Measurements from ENCODE around the gene STAMBP.
"Not testable (repeated sequence)": the region's sequence is repeated elsewhere in the genome, so short reads cannot be mapped to it uniquely, and the experiment has no call there.

Gene STAMBP

DNA sequence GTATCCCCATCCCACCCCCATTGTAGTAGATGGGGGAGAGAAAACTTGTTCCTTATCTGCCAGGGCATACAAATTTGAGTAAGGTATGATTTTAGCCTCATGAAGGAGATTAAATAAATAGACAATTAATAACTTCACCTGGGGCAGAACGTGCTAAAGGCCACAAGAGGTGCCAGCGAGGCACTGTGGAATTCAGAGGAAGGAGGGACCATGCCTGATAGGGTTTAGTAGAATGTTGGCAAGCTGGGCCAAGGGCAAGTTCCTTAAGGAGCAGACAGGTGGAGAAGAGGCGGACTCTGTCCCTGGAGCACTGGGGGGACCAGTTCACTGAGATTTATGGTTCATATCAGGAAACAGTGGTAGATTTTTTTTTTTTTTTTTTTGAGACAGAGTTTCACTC, 22.5 kb downstream of the STAMBP start:
- Mint-ChIP-seq H3K27me3 (no peaks in the 10 kb centered on the region), H3K4me3 (no peak overlapping the region), H3K9me3 (no peaks in the 10 kb centered on the region), H3K27ac (no peak overlapping the region), H3K4me1 (ENCODE audit: low read depth) (peaks cover 13% of the 10 kb centered on the region), H3K36me3 (ENCODE audit: low read depth) (peaks cover 45% of the 10 kb centered on the region)

DNA sequence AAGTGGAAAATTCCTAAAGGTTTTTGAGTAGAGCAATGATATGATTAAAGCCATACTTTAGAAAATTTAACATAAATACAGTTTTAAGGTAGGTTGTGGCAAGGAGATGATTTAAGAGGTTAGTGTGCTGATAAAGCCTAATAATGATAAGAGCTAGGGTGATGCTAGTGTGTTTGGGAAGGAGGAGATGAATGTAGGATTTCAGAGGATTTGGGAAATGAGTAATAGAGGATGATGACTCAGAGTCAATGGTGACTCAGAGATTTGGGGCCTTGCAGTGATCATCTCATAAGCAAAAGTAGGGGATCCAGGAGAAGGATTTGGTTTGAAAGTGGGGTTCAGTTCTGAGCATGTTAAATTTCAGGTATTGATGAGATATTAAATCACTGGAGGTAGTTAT, 23.3 kb downstream of the STAMBP start:
- H3K4me3 Mint-ChIP-seq = no peak overlapping the region
- H3K27ac Mint-ChIP-seq = no peak overlapping the region
- no peaks in the 10 kb centered on the region for H3K27me3 Mint-ChIP-seq
- H3K36me3 Mint-ChIP-seq (ENCODE audit: low read depth) = peaks cover 38% of the 10 kb centered on the region
- H3K4me1 Mint-ChIP-seq (ENCODE audit: low read depth) = peaks cover 21% of the 10 kb centered on the region
- H3K9me3 Mint-ChIP-seq = no peaks in the 10 kb centered on the region

DNA sequence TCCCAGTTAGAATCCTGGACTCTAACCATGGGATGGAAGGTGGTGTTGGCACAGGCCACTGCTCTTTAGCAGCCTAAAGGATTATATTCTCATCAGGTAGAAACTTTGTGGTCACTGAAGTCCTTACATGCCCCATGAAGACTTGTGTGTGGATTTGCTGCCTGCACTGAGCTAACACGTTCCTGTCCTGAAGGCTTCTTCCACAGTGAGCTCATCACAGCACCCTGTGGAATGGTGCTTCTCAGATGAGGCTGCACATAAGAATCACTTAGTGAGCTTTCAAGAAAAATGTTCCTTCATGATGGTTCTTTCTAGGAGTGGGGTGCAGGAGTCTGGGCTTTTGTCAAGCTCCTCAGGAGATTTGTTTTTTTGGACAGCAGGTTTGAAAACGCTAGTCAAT, 26.8 kb downstream of the STAMBP start:
- H3K27ac Mint-ChIP-seq = peak overlapping the region; percentile 39
- H3K36me3 Mint-ChIP-seq (ENCODE audit: low read depth) = peaks cover 27% of the 10 kb centered on the region
- H3K4me1 Mint-ChIP-seq (ENCODE audit: low read depth) = peaks cover 45% of the 10 kb centered on the region
- no peaks in the 10 kb centered on the region for H3K27me3 Mint-ChIP-seq
- H3K4me3 Mint-ChIP-seq = no peak overlapping the region
- no peaks in the 10 kb centered on the region for H3K9me3 Mint-ChIP-seq

DNA sequence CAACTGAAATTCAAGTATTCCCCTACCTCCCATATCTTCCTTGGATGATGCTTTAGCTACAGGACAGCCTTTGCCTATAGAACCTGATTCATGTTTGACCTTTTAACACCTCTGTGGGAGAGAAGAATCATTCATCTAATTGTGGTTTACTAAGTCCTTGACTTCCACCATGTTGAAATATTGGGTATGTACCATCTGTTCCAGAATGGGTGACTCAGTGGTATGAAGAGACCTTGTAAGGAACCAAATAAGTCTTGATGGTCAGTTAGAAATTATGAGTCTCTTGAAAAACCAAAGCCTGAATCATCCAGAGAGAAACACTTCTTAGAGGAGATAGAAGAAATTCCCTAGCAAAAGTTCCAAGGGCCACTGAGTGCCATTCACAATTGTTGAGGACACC, 27.5 kb downstream of the STAMBP start:
- Mint-ChIP-seq H3K27me3 (no peaks in the 10 kb centered on the region), H3K9me3 (no peaks in the 10 kb centered on the region), H3K36me3 (ENCODE audit: low read depth) (peaks cover 28% of the 10 kb centered on the region), H3K4me3 (no peak overlapping the region), H3K4me1 (ENCODE audit: low read depth) (peaks cover 46% of the 10 kb centered on the region), H3K27ac (peak overlapping the region; percentile 46)

DNA sequence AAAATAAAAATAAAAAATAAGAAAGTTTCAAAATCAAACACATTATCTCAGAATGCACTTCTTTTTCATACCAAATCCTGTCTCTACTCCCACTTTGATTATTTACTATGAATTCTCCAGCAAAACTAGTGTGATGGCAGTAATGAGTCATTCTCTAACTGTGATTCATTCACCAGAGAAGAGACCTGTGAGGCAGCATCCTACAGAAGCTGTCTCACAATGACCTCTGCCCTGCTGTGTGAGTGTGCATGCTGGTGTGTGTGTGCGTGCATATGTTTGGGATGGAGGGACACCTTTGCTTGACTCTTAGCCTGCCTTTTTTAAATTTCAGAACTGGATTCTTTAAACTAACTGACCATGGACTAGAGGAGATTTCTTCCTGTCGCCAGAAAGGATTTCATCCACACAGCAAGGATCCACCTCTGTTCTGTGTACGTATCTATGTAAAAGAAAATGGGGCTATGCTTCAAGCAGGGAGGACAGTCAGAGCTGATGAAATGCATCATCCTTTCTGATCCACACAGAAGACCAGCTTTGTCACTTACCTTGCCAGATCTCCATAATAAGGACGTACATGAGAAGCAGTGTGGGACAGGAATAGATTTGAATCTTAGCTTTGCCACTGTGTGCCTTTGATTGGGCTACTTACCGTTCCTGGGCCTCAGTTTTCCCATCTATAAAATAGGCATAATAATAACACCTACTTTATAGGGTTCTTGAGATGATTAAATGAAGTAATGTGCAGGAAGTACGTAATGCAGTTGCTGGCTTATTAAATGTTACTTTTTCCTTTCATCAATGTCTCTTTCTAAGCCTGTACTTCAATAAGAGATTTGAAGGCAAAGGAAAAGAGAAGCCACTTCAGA, 31.2 kb downstream of the STAMBP start:
- peak overlapping the region; percentile 79 for H3K27ac Mint-ChIP-seq
- H3K4me3 Mint-ChIP-seq = peak overlapping the region; percentile 40
- no peaks in the 10 kb centered on the region for H3K27me3 Mint-ChIP-seq
- H3K36me3 Mint-ChIP-seq (ENCODE audit: low read depth) = peaks cover 56% of the 10 kb centered on the region
- H3K9me3 Mint-ChIP-seq = no peaks in the 10 kb centered on the region
- peaks cover 43% of the 10 kb centered on the region for H3K4me1 Mint-ChIP-seq (ENCODE audit: low read depth)

DNA sequence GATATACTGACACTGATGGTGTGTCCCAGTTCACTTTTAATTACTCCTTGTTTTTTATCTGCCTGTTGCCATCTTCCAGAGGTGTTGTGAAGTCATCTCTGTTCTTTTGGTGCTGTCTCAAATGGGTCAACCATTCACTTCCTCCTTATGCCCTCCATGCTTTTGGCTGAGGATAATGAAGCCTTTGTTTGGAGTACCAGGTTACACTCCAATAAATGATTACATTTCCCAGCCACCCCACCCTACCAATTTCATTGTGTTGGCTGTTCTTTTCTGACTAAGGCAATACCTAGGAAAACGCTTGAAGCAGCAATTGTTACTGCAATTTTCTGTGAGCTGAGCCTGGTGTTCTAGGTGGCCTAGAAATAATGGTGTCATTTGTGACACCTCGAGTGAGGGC, 34.2 kb downstream of the STAMBP start:
- Mint-ChIP-seq H3K4me3 (no peak overlapping the region), H3K9me3 (no peaks in the 10 kb centered on the region), H3K4me1 (ENCODE audit: low read depth) (peaks cover 23% of the 10 kb centered on the region), H3K36me3 (ENCODE audit: low read depth) (peaks cover 75% of the 10 kb centered on the region), H3K27ac (no peak overlapping the region), H3K27me3 (no peaks in the 10 kb centered on the region)

DNA sequence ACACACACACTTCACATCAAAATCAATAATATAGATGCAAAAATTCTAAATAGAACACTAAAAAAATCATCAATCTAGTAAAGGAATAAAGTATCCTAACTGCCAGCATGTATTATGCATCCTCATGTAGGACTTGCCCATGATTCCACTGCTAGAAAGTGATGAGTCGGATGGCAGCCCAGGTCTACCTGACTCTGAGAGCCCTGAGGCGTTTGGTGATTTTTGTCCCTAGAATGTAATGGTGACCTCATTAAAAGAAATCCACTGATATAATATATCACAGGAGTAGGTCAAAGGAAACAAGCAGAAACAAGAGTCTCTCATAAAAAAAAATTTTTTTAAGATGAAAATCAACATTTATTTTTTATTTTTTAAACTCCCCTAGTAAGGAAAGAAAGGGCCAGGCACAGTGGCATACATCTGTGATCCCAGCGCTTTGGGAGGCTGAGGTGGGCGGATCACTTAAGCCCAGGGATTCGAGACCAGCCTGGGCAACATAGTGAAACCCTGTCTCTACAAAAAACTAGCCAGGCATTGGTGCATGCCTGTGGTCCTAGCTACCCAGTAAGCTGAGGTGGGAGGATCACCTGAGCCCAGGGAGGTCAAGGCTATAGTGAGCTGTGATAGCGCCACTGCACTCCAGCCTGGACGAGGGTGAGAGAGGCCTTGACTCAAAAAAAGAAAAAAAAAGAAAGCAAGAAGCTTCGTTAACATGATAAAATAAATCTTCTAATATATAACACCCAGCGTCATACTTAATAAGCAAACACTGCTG, 39.6 kb downstream of the STAMBP start:
- Mint-ChIP-seq H3K27me3 (no peaks in the 10 kb centered on the region), H3K4me3 (no peak overlapping the region), H3K4me1 (ENCODE audit: low read depth) (no peaks in the 10 kb centered on the region), H3K36me3 (ENCODE audit: low read depth) (peaks cover 39% of the 10 kb centered on the region), H3K9me3 (no peaks in the 10 kb centered on the region), H3K27ac (no peak overlapping the region)

DNA sequence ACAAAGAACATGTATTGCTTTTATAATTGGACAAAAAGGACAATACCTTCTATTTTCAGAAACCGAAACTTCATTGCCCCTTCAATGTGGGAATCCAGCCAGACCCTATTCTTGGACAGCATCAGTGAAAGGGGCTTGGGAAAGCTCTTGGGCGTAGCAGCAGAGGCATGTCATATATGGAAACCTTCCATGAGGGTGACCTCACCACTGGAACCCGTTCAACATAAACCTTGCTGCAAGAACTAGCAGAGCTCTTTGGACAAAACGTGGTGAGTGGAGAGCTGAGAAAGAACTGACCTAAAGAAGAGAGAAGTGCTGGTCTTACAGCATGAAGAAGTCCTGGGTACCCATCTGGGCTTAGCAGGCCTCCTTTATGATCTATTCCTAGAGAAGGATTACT, 41.3 kb downstream of the STAMBP start:
- Mint-ChIP-seq H3K27ac (no peak overlapping the region), H3K9me3 (no peaks in the 10 kb centered on the region), H3K27me3 (no peaks in the 10 kb centered on the region), H3K36me3 (ENCODE audit: low read depth) (peaks cover 24% of the 10 kb centered on the region), H3K4me3 (no peak overlapping the region), H3K4me1 (ENCODE audit: low read depth) (no peaks in the 10 kb centered on the region)

DNA sequence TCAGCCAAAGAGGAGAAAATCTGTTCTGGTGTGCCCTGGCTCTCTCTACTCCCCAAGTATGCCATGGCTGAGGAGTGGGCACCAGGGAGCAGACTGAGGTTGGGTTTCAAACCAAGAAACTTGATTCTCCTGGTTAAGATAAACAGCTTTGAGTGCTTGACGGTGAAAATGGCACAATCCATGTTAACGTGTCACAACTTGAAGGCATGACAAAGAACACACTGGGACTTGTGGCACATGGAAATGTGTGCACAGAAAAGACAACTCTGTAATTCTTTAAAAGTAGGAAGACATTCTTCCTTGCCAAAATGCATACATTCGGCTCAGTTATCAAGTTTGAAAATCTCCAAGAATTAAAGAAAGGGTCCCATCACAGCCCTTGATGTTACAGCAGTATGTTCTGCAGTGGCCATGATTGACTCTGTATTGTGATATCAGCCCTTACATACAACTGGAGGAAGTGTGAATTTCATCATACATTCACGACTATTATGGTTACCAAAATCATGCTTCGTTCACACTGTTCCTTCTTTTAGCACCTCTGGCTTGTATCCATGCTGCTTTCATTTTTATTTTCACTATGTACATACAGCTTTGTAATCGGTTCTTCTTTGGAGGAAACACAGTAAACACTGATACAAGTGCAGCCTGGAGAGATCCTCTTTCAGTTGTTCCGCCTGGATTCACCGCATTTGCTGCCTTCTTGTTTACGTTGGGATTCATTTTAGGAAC, 48.5 kb downstream of the STAMBP start:
- Mint-ChIP-seq H3K9me3 (no peaks in the 10 kb centered on the region), H3K27me3 (no peaks in the 10 kb centered on the region), H3K27ac (no peak overlapping the region), H3K4me1 (ENCODE audit: low read depth) (no peaks in the 10 kb centered on the region), H3K4me3 (no peak overlapping the region), H3K36me3 (ENCODE audit: low read depth) (peaks cover 5% of the 10 kb centered on the region)

DNA sequence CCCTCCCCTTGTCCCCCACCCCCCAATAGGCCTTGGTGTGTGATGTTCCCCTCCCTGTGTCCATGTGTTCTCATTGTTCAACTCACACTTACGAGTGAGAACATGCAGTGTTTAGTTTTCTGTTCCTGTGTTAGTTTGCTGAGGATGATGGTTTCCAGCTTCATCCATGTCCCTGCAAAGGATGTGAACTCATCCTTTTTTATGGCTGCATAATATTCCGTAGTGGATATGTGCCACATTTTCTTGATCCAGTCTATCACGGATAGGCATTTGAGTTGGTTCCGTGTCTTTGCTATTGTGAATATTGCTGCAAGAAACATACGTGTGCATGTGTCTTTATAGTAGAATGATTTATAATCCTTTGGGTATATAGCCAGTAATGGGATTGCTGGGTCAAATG, 49.2 kb downstream of the STAMBP start:
- H3K4me3 Mint-ChIP-seq; H3K36me3 Mint-ChIP-seq (ENCODE audit: low read depth); H3K4me1 Mint-ChIP-seq (ENCODE audit: low read depth); H3K27me3 Mint-ChIP-seq; H3K27ac Mint-ChIP-seq; H3K9me3 Mint-ChIP-seq: not testable (repeated sequence)

DNA sequence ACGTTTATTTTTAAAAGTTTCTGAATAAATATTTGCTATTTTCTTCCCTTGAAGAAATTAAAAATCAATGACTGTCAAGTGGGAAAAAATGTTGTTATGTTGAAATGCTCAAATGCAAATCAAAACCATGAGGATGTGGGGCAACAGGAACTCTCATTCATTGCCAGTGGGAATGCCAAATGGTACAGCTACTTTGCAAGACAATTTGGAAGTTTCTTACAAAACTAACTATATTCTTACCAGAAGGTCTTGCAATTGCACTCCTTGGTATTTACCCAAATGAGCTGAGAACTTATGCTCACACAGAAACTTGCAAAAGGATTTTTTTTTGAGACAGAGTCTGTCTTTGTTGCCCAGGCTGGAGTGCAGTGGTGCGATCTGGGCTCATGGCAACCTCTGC, 56.6 kb downstream of the STAMBP start:
- peaks cover 30% of the 10 kb centered on the region for H3K4me1 Mint-ChIP-seq (ENCODE audit: low read depth)
- H3K9me3 Mint-ChIP-seq = peaks cover 4% of the 10 kb centered on the region
- H3K27ac Mint-ChIP-seq = no peak overlapping the region
- peaks cover 4% of the 10 kb centered on the region for H3K27me3 Mint-ChIP-seq
- no peak overlapping the region for H3K4me3 Mint-ChIP-seq
- H3K36me3 Mint-ChIP-seq (ENCODE audit: low read depth) = no peaks in the 10 kb centered on the region

DNA sequence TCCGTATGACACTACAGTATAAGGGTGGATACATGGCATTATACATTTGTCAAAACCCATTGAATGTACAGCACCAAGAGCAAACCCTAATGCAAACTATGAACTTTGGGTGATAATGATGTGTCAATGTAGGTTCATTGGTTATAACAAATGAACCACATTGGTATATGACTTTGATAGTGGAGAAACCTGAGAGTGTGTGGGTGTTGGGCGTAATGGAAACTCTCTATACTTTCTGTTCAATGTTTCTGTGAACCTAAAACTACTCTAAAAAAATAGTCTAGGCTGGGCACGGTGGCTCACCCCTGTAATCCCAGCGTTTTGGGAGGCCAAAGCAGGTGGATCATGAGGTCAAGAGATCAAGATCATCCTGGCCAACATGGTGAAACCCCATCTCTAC, 57.6 kb downstream of the STAMBP start:
- H3K4me3 Mint-ChIP-seq = peak overlapping the region; percentile 56
- H3K36me3 Mint-ChIP-seq (ENCODE audit: low read depth) = no peaks in the 10 kb centered on the region
- peak overlapping the region; percentile 90 for H3K27ac Mint-ChIP-seq
- H3K9me3 Mint-ChIP-seq = peaks cover 4% of the 10 kb centered on the region
- peaks cover 30% of the 10 kb centered on the region for H3K4me1 Mint-ChIP-seq (ENCODE audit: low read depth)
- H3K27me3 Mint-ChIP-seq = peaks cover 4% of the 10 kb centered on the region

DNA sequence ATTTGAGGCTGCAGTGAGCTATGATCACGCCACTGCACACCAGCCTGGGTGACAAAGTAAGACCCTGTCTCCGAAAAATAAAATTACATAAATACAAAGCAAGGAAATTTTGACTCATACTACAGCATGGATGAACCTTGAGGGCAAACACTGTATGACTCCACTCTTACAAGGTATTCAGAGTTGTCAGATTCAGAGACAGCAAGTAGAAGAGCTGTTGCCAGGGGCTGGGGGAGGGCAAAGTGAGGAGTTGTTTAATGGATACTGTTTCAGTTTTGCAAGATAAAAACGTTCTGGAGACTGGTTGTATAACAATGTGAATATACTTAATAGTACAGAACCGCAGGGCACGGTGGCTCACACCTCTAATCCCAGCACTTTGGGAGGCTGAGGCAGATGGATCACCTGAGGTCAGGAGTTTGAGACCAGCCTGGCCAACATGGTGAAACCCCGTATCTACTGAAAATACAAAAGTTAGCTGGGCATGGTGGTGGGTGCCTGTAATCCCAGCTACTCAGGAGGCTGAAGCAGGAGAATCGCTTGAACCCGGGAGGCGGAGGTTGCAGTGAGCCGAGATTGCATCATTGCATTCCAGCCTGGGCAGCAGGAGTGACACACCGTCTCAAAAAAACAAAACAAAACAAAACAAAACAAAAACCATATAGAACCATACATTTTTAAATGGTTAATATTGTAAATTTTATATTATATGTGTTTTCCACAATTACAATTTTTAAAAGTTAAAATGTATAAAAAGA, 59.0 kb downstream of the STAMBP start:
- H3K9me3 Mint-ChIP-seq; H3K27me3 Mint-ChIP-seq; H3K36me3 Mint-ChIP-seq (ENCODE audit: low read depth); H3K4me3 Mint-ChIP-seq: not testable (repeated sequence)
- H3K4me1 Mint-ChIP-seq (ENCODE audit: low read depth) = peaks cover 30% of the 10 kb centered on the region
- H3K27ac Mint-ChIP-seq = peak overlapping the region; percentile 16

DNA sequence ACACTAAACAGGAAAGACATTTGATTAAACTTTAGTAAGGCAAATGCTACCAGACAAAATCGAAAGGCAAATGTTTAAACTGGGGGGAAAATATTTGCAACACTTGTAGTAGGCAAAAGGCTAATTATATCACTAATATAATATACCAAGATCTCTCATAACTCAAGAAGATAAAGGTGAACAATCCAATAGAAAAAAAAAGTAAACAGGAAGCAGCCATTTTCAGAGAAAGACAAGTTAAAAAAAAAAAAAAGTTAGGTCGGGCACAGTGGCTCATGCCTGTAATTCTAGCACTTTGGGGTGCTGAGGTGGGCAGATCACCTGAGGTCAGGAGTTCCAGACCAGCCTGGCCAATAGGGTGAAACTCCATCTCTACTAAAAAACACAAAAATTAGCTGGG, 59.6 kb downstream of the STAMBP start:
- peaks cover 4% of the 10 kb centered on the region for H3K9me3 Mint-ChIP-seq
- H3K27me3 Mint-ChIP-seq = peaks cover 4% of the 10 kb centered on the region
- H3K4me1 Mint-ChIP-seq (ENCODE audit: low read depth) = peaks cover 30% of the 10 kb centered on the region
- no peaks in the 10 kb centered on the region for H3K36me3 Mint-ChIP-seq (ENCODE audit: low read depth)
- H3K27ac Mint-ChIP-seq = peak overlapping the region; percentile 58
- no peak overlapping the region for H3K4me3 Mint-ChIP-seq

Measured in stimulated activated naive CD8-positive, alpha-beta T cell treated with anti-CD3 and anti-CD28 coated beads, Interleukin-15, Interleukin-2, amounts not matched to agents 100 ng/mL and 50 ng/mL, for 24 hours (primary cell).